ENCODE data around the gene PPP3CA. TPM values are rescaled to one million over a fixed set of nuclear protein-coding genes. Genes with fewer than 3 reads are reported as not detected.

Gene PPP3CA
- total and polyA plus RNA-seq, 2 of the 13 experiments (the other 11 are each of a cell fraction or from before 2014, with no cell fraction given) = 4.8 to 13.2 TPM

DNA sequence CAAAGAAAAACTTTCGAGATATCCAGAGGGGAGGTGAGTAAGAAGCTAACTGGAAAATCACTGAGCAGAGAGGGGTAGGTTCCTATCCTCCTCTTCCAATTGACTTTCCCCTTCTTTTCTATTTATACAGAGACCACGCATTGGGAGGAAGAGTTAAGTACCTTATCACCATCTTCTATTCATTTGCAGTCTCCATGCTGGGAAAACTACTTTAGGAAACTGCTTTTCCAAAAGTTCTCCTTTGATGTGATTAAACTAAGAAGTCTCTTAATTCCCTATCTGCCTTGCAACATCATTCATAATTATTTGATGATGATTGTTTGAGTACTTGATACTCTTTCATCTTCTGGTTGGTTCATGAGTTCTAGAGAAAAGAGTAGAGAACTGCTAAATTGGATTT lies 306.6 kb downstream of the PPP3CA start (continued):
- TF ChIP-seq, protein P1, sequence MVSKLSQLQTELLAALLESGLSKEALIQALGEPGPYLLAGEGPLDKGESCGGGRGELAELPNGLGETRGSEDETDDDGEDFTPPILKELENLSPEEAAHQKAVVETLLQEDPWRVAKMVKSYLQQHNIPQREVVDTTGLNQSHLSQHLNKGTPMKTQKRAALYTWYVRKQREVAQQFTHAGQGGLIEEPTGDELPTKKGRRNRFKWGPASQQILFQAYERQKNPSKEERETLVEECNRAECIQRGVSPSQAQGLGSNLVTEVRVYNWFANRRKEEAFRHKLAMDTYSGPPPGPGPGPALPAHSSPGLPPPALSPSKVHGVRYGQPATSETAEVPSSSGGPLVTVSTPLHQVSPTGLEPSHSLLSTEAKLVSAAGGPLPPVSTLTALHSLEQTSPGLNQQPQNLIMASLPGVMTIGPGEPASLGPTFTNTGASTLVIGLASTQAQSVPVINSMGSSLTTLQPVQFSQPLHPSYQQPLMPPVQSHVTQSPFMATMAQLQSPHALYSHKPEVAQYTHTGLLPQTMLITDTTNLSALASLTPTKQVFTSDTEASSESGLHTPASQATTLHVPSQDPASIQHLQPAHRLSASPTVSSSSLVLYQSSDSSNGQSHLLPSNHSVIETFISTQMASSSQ (IDR thresholded peaks at IDR 0.05; ENCODE audit: low read depth) = no peak
- TF ChIP-seq, protein P1 (CRISPR knock-in tag; IDR thresholded peaks at IDR 0.05; ENCODE audit: borderline replicate concordance) = no peak
- no peak for TF ChIP-seq U2AF2 (IDR thresholded peaks at IDR 0.05; ENCODE audit: low read depth, low read length)
- TF ChIP-seq, protein P2, sequence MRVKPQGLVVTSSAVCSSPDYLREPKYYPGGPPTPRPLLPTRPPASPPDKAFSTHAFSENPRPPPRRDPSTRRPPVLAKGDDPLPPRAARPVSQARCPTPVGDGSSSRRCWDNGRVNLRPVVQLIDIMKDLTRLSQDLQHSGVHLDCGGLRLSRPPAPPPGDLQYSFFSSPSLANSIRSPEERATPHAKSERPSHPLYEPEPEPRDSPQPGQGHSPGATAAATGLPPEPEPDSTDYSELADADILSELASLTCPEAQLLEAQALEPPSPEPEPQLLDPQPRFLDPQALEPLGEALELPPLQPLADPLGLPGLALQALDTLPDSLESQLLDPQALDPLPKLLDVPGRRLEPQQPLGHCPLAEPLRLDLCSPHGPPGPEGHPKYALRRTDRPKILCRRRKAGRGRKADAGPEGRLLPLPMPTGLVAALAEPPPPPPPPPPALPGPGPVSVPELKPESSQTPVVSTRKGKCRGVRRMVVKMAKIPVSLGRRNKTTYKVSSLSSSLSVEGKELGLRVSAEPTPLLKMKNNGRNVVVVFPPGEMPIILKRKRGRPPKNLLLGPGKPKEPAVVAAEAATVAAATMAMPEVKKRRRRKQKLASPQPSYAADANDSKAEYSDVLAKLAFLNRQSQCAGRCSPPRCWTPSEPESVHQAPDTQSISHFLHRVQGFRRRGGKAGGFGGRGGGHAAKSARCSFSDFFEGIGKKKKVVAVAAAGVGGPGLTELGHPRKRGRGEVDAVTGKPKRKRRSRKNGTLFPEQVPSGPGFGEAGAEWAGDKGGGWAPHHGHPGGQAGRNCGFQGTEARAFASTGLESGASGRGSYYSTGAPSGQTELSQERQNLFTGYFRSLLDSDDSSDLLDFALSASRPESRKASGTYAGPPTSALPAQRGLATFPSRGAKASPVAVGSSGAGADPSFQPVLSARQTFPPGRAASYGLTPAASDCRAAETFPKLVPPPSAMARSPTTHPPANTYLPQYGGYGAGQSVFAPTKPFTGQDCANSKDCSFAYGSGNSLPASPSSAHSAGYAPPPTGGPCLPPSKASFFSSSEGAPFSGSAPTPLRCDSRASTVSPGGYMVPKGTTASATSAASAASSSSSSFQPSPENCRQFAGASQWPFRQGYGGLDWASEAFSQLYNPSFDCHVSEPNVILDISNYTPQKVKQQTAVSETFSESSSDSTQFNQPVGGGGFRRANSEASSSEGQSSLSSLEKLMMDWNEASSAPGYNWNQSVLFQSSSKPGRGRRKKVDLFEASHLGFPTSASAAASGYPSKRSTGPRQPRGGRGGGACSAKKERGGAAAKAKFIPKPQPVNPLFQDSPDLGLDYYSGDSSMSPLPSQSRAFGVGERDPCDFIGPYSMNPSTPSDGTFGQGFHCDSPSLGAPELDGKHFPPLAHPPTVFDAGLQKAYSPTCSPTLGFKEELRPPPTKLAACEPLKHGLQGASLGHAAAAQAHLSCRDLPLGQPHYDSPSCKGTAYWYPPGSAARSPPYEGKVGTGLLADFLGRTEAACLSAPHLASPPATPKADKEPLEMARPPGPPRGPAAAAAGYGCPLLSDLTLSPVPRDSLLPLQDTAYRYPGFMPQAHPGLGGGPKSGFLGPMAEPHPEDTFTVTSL (CRISPR knock-in tag; IDR thresholded peaks at IDR 0.05; ENCODE audit: borderline replicate concordance) = no peak
- no peak for TF ChIP-seq ZSCAN30 (CRISPR knock-in tag; IDR thresholded peaks at IDR 0.05)
- TF ChIP-seq, protein P3, sequence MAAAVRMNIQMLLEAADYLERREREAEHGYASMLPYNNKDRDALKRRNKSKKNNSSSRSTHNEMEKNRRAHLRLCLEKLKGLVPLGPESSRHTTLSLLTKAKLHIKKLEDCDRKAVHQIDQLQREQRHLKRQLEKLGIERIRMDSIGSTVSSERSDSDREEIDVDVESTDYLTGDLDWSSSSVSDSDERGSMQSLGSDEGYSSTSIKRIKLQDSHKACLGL (CRISPR knock-in tag; IDR thresholded peaks at IDR 0.05) = no peak
- no peak for TF ChIP-seq LCORL (IDR thresholded peaks at IDR 0.05)
- no peak for TF ChIP-seq LCORL (CRISPR knock-in tag; IDR thresholded peaks at IDR 0.05)
- TF ChIP-seq CBX5 (CRISPR knock-in tag; IDR thresholded peaks at IDR 0.05; ENCODE audit: borderline replicate concordance) = no peak
- no peak for TF ChIP-seq ZNF343 (CRISPR knock-in tag; IDR thresholded peaks at IDR 0.05)
